GM23338 (cell line): Measurements from ENCODE around the gene EHD3. TPM values are rescaled to one million over a fixed set of nuclear protein-coding genes. Genes with fewer than 3 reads are reported as not detected.

Experiments used
- ATAC-seq: fragments of 200-7000 bp; cut with Tn5 transposase; 3 replicates; pipeline ENCODE4 v1.9.1; 2020
- DNase-seq: peaks from one replicate; pipeline ENCODE4 v3.0.0-alpha.2; 2015; ENCODE audit warnings: low spot score
- H2AFZ ChIP-seq: fragments of 200-600 bp; sonication (generic); 2 replicates; pipeline ENCODE4 v1.8.0; 2016; ENCODE audit warnings: antibody characterized with exemption, mild to moderate bottlenecking, moderate library complexity
- H3F3A ChIP-seq: fragments of 200-600 bp; sonication (generic); replicated peaks from 2 replicates; pipeline ENCODE4 v1.8.0; 2017; ENCODE audit warnings: antibody characterized with exemption, mixed run types, low read depth
- H3K27ac ChIP-seq: fragments of 200-600 bp; sonication (generic); 2 replicates; pipeline ENCODE4 v1.6.1; 2016; ENCODE audit warnings: low read depth
- H3K27me3 ChIP-seq: fragments of 200-600 bp; sonication (generic); 2 replicates; pipeline ENCODE4 v1.8.0; 2016; ENCODE audit warnings: mild to moderate bottlenecking, mixed run types, moderate library complexity; ENCODE audit not compliant: insufficient read depth
- H3K36me3 ChIP-seq: fragments of 200-600 bp; sonication (generic); 2 replicates; pipeline ENCODE4 v1.8.0; 2016; ENCODE audit warnings: mild to moderate bottlenecking; ENCODE audit not compliant: insufficient read depth
- H3K4me1 ChIP-seq: fragments of 200-600 bp; sonication (generic); 2 replicates; pipeline ENCODE4 v1.8.0; 2016; ENCODE audit warnings: mild to moderate bottlenecking, moderate library complexity; ENCODE audit not compliant: insufficient read depth
- H3K4me2 ChIP-seq: fragments of 200-600 bp; sonication (generic); 2 replicates; pipeline ENCODE4 v1.7.1; 2017; ENCODE audit warnings: mixed run types
- H3K4me3 ChIP-seq: fragments of 200-600 bp; sonication (generic); 2 replicates; pipeline ENCODE4 v1.6.1; 2016; ENCODE audit warnings: mixed run types
- H3K79me2 ChIP-seq: fragments of 200-600 bp; sonication (generic); replicated peaks from 2 replicates; pipeline ENCODE4 v1.8.0; 2017; ENCODE audit warnings: mild to moderate bottlenecking; ENCODE audit not compliant: insufficient read depth
- H3K9me2 ChIP-seq: fragments of 200-600 bp; sonication (generic); 2 replicates; pipeline ENCODE4 v1.8.0; 2017; ENCODE audit not compliant: insufficient read depth
- H4K20me1 ChIP-seq: fragments of 200-600 bp; sonication (generic); replicated peaks from 2 replicates; pipeline ENCODE4 v1.8.0; 2017; ENCODE audit warnings: mild to moderate bottlenecking; ENCODE audit not compliant: insufficient read depth
- H3K27ac Mint-ChIP-seq: 2 replicates; pipeline ENCODE4 v1.8.0; 2020; ENCODE audit warnings: inconsistent platforms, mild to moderate bottlenecking, moderate library complexity, mixed read lengths
- H3K27me3 Mint-ChIP-seq: 3 replicates; pipeline ENCODE4 v1.8.0; 2022; ENCODE audit warnings: low read depth, mild to moderate bottlenecking, moderate library complexity, mixed read lengths, inconsistent platforms; ENCODE audit not compliant: insufficient read depth, poor library complexity
- H3K36me3 Mint-ChIP-seq: 3 replicates; pipeline ENCODE4 v1.8.0; 2021; ENCODE audit warnings: low read depth, mild to moderate bottlenecking, inconsistent platforms, moderate library complexity, mixed read lengths
- H3K4me1 Mint-ChIP-seq: 3 replicates; pipeline ENCODE4 v1.8.0; 2020; ENCODE audit warnings: mild to moderate bottlenecking, inconsistent platforms, mixed read lengths
- H3K4me3 Mint-ChIP-seq: 3 replicates; pipeline ENCODE4 v1.8.0; 2021; ENCODE audit warnings: moderate library complexity, mild to moderate bottlenecking, inconsistent platforms, mixed read lengths
- H3K9me3 Mint-ChIP-seq: 3 replicates; pipeline ENCODE4 v1.8.0; 2020; ENCODE audit warnings: moderate library complexity, mild to moderate bottlenecking, inconsistent platforms, mixed read lengths
- CREB1 ChIP-seq: fragments of 250-450 bp; sonication (Bioruptor Pico); IDR thresholded peaks from 2 replicates; pipeline ENCODE4 v1.5.0; 2020; ENCODE audit warnings: low read depth, mild to moderate bottlenecking, moderate library complexity
- EZH2phosphoT487 ChIP-seq: fragments of 200-600 bp; sonication (generic); IDR thresholded peaks from one replicate; pipeline ENCODE4 v1.8.1; 2018; ENCODE audit warnings: antibody characterized with exemption; ENCODE audit not compliant: unreplicated experiment
- POLR2AphosphoS5 ChIP-seq: IDR thresholded peaks from 2 replicates; pipeline ENCODE4 v1.6.1; 2016; ENCODE audit warnings: antibody characterized with exemption, low read depth
- STAT1 ChIP-seq: IDR thresholded peaks from one replicate; pipeline ENCODE4 v1.6.1; 2016; ENCODE audit warnings: antibody characterized with exemption; ENCODE audit not compliant: unreplicated experiment
- ZNF114 ChIP-seq: fragments of 250-450 bp; sonication (Bioruptor Pico); IDR thresholded peaks from 2 replicates; pipeline ENCODE4 v1.5.0; 2020; ENCODE audit warnings: mild to moderate bottlenecking, moderate library complexity
- ZNF331 ChIP-seq: fragments of 250-450 bp; sonication (Bioruptor Pico); IDR thresholded peaks from 2 replicates; pipeline ENCODE4 v1.5.0; 2020; ENCODE audit warnings: low read depth, mild to moderate bottlenecking, moderate library complexity
- polyA plus RNA-seq: library from polyadenylated mRNA; unstranded; fragments of >200 nt; fragmentation: Nextera tagmentation; extraction: Ambion mirVana; gene quantifications from 2 replicates; pipeline ENCODE4 v1.2.1, GENCODE V29; 2016
- total RNA-seq: library from RNA; depleted of rRNA; stranded (reverse); fragments of >200 nt; shearing (Covaris generic); gene quantifications from 2 replicates; pipeline ENCODE4 v1.2.3, GENCODE V29; 2014
- TF ChIP-seq, protein P1 (sequence below): IDR thresholded peaks from one replicate; pipeline ENCODE4 v1.6.1; 2018; ENCODE audit warnings: antibody characterized with exemption; ENCODE audit not compliant: unreplicated experiment
- TF ChIP-seq, protein P2 (sequence below), 2 experiments: fragments of 200-600 bp in 1 of 2; sonication (generic) in 1 of 2; conservative IDR thresholded peaks; 2 replicates each; pipeline versions ENCODE4 v1.5.1 to v1.6.1; 2016 to 2017; ENCODE audit warnings: antibody characterized with exemption in 2 of 2, low read depth in 2 of 2, mild to moderate bottlenecking in 2 of 2, moderate library complexity in 1 of 2
- TF ChIP-seq, protein P3 (sequence below): IDR thresholded peaks from 2 replicates; pipeline ENCODE4 v1.6.1; 2016; ENCODE audit warnings: antibody characterized with exemption

The EHD3 gene
- total and polyA plus RNA-seq, 2 experiments from 2014 or later = 3.3 to 12.6 TPM

DNA sequence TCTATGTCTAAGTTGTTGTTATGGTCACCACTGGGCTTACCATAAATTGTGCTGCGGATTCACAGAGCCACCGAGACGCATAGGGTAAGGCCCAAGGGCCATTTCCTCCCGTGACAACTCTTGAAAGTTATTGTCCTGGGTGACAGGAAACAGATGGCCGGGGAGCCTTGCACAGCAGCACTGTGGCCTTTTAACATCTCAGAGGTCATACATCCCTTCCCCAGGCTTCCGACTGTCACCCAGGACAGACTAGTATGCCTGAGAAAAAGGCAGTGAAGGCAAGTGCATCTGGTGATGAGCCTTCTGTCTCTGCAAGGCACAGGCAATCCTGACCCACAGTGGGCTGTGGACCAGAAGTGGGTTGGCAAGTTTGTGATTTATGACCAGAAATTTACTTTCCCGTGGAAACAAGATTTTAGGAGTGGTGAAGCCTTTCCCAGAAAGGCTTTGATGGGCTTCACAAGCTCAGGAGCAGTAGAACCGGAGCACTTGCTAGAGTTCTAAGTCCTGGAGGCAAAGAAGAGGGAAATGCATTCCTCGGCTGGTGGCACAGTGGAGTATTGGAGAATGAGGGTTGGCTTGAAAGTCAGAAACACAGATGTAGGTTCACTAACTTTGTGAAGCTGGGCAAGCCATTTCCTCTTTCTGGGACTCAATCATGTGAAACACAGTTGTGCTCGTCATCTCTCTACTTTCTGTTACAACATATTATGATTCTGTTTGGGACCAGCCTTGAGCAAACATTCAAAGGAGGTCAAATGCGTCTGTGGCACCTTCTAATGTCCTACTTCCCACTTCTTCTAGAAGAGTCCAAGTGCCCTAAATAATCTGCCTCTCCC, 14.6 kb upstream of the EHD3 start (continued):
- TF ChIP-seq, protein P1, sequence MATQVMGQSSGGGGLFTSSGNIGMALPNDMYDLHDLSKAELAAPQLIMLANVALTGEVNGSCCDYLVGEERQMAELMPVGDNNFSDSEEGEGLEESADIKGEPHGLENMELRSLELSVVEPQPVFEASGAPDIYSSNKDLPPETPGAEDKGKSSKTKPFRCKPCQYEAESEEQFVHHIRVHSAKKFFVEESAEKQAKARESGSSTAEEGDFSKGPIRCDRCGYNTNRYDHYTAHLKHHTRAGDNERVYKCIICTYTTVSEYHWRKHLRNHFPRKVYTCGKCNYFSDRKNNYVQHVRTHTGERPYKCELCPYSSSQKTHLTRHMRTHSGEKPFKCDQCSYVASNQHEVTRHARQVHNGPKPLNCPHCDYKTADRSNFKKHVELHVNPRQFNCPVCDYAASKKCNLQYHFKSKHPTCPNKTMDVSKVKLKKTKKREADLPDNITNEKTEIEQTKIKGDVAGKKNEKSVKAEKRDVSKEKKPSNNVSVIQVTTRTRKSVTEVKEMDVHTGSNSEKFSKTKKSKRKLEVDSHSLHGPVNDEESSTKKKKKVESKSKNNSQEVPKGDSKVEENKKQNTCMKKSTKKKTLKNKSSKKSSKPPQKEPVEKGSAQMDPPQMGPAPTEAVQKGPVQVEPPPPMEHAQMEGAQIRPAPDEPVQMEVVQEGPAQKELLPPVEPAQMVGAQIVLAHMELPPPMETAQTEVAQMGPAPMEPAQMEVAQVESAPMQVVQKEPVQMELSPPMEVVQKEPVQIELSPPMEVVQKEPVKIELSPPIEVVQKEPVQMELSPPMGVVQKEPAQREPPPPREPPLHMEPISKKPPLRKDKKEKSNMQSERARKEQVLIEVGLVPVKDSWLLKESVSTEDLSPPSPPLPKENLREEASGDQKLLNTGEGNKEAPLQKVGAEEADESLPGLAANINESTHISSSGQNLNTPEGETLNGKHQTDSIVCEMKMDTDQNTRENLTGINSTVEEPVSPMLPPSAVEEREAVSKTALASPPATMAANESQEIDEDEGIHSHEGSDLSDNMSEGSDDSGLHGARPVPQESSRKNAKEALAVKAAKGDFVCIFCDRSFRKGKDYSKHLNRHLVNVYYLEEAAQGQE = no peak
- TF ChIP-seq ZNF114 (CRISPR knock-in tag) (no peak), POLR2AphosphoS5 (no peak), STAT1 (no peak), ZNF331 (no peak), EZH2phosphoT487 (no peak), CREB1 (no peak)
- TF ChIP-seq, protein P2, sequence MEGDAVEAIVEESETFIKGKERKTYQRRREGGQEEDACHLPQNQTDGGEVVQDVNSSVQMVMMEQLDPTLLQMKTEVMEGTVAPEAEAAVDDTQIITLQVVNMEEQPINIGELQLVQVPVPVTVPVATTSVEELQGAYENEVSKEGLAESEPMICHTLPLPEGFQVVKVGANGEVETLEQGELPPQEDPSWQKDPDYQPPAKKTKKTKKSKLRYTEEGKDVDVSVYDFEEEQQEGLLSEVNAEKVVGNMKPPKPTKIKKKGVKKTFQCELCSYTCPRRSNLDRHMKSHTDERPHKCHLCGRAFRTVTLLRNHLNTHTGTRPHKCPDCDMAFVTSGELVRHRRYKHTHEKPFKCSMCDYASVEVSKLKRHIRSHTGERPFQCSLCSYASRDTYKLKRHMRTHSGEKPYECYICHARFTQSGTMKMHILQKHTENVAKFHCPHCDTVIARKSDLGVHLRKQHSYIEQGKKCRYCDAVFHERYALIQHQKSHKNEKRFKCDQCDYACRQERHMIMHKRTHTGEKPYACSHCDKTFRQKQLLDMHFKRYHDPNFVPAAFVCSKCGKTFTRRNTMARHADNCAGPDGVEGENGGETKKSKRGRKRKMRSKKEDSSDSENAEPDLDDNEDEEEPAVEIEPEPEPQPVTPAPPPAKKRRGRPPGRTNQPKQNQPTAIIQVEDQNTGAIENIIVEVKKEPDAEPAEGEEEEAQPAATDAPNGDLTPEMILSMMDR (conservative IDR thresholded peaks at IDR 0.05; ENCODE audit: low read depth in 2 of 2) = no peak
- TF ChIP-seq, protein P3, sequence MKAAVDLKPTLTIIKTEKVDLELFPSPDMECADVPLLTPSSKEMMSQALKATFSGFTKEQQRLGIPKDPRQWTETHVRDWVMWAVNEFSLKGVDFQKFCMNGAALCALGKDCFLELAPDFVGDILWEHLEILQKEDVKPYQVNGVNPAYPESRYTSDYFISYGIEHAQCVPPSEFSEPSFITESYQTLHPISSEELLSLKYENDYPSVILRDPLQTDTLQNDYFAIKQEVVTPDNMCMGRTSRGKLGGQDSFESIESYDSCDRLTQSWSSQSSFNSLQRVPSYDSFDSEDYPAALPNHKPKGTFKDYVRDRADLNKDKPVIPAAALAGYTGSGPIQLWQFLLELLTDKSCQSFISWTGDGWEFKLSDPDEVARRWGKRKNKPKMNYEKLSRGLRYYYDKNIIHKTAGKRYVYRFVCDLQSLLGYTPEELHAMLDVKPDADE = no peak

DNA sequence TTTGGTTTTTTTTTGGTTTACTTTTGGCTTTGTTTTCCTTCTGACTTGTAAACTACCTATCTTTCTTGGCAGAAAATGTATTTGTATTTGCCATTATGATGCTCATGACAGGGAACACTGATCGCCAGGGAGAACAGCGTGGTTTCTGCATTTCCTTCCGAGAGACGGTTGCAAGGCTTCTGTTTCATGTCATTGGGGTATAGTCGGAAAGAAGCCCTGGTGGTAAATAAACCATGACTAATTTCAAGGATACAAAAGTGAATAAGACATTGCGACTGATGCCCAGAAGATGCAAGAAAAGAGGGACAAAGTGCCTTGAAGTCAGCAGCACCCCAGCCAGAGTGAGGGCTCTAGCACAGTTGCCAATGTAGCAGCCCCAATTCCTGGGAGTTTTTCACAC, 12.4 kb upstream of the EHD3 start:
- Histone ChIP-seq H3K79me2 (no peaks in the 10 kb centered on the region), H3K4me1 (no peaks in the 10 kb centered on the region), H3K36me3 (no peaks in the 10 kb centered on the region), H4K20me1 (no peaks in the 10 kb centered on the region), H3K27me3 (no peaks in the 10 kb centered on the region), H3K9me2 (no peaks in the 10 kb centered on the region), H3K4me2 (no peak overlapping the region), H3K4me3 (no peak overlapping the region), H3K27ac (no peak overlapping the region), H3F3A (no peaks in the 10 kb centered on the region), H2AFZ (no peak overlapping the region)
- Mint-ChIP-seq H3K4me1 (peaks cover 4% of the 10 kb centered on the region), H3K27me3 (peaks cover 2% of the 10 kb centered on the region), H3K27ac (no peak overlapping the region), H3K36me3 (no peaks in the 10 kb centered on the region), H3K4me3 (no peak overlapping the region), H3K9me3 (no peaks in the 10 kb centered on the region)
- DNase-seq = no peak
- ATAC-seq = no peak
- no peak for TF ChIP-seq STAT1
- TF ChIP-seq, protein P1 = no peak
- no peak for TF ChIP-seq ZNF114 (CRISPR knock-in tag)
- TF ChIP-seq, protein P2 (conservative IDR thresholded peaks at IDR 0.05; ENCODE audit: low read depth in 2 of 2) = no peak
- TF ChIP-seq, protein P3 = no peak
- TF ChIP-seq CREB1 = no peak
